Inflammatory macrophage treated with lipopolysaccharide for 4 hours (primary cell): ENCODE measurements around the gene CLIP2.

Experiments used
- DNase-seq: peaks from one replicate; pipeline ENCODE4 v3.0.0-alpha.2; 2020

CLIP2 gene

DNA sequence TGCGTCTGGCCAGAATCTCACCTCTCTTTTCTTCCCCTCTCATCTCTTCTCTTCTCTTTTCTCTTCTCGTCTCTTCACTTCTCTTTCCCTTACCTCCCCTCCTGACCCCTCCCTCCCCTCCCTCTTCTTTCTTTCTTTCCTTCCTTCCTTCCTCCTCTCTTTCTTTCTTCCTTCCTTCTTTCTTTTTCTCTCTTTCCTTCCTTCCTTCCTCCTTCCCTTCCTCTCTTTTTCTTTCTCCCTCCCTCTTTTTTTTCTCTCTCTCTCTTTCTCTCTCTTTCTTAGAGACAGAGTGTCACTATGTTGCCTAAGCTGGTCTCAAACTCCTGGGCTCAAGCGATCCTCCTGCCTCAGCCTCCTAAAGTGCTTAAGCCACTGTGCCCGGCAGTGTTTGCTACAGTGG lies 159.9 kb downstream of the CLIP2 start:
- DNase-seq = no peak

DNA sequence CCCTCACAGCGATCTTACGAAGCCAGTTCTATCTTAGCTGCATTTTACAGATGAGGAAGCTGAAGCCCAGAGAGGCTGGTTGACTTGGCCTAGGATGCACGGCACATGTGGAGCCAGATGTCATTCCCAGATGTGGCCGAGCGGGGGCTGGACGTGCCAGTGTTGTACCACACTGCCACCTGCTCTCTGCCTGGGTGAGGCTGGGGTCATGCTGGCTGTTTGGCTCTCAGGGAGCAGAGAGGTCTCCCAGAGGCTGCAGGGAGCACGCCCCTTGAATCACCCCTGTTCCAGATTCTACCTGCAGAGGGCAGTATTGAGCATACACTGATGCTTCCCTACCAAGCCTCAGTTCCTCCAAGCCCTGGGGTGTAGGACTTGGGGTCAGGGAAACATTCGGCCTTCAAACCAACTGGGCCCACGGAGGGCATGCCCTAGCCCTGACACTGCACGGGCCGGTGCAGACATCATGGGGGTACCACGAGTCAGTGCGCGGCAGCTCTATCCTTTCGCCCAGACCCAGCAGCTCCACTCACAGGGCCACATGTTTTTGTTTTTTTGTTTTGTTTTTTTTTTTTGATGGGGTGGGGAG lies 160.7 kb downstream of the CLIP2 start:
- DNase-seq = peak; percentile 69

DNA sequence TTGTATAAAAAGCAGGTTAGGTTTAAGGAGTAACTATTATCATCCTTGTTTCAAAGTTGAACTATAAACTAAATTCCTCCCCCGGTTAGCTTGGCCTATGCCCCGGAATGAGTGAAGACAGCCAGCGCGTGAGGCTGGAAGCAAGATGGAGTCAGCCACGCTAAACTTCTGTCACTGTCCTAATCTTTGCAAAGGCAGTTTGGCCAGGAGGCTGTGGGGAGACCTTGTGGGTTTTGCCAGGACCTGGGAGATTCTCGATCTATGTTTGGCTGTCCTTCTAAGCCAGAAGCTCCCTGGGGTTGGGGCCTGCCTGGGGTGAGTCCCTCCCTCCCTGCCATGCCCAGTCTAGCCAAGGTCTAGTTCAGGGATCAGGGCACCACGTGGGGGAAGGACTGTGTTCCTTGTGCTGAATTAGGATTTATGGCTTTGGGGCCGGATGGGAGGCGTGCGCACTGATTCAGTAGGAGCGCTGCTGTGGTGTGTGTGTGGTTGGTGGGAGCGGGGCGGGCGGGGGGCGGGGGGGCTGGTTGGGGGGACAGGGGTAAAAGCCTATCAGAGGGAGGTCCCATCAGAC lies 163.6 kb downstream of the CLIP2 start:
- DNase-seq = peak; percentile 6

DNA sequence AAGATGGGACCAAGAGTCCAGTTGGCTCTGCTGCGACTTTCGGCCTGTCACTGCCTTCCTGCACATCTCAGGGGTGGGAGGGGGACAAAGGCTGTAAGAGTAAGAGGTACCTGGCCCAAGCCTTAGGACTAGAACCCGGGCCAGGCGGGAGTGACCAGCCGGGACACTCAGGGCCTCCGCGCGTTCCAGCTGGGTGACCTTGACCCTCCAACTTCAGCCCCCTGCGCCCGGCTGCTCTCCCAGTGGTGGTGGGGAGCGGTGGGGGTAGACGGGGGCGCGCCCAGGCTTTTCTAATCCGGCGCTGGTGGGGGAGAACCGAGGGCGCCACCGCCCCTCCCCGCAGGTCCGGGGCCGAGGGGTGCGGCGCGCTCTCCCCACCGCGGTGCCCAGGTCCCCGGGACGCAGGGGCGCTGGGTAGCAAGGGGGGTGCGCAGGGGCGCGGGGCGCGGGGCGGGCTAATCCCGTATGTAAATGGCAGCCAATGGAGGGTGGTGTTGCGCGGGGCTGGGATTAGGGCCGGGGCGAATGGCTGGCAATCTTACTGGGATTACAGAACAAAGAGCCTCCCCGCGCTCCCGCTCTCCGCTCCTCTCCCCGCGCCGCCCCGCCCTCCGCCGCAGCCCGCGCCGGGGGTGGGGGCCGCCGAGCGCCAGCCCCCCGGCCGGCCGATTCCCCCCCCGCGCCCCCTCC lies 164.3 kb downstream of the CLIP2 start, which contains the start of gene GTF2IRD1:
Gene GTF2IRD1, plus strand, starts transcription at position 585 of the 690 bp plus-strand sequence. CDS start 54,175 bp downstream, outside the sequence.
- peak; percentile 53 for DNase-seq

DNA sequence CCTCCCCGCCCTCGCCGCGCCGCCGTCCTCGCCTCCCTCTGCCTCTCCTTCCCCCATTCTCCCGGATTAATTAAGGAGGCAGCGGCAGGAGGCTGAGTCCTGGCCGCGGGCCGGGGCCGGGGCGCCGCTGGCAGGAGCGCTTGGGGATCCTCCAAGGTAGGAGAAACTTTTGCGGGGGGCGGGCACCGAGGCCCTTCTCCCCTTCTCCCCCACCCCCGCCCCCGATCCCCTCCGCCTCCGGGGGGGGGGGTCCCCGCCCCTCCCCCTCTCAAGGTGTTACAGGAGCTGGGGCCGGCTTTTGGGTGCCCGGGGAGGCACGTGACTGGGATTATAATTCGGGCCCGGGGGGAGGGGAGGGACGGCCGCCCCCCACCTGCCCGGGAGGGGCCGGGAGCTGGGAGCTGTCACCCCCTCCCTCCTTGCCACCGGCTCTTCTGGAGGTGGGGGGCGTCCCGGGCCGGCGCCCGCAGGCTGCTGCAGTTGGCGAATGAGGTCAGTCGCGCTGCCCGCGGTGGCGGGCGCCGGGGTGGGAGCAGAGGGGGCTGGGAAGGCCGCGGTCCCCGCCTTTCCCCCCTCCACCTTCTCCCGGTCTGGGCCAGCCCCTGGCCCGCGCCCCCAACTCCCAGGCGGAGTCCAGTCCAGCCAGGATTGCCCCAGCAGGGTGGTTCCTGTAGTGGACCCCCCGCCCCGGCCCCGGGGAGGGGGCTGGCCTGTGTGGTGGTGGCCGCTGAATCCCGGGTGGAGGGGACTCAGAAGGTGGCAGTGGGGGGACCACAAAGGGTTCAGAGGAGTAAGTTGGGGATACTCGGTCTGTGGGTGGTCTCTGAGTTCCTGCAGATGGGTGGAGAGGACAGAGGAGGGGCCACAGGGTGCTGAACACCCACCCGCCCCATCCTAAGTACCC lies 165.1 kb downstream of the CLIP2 start:
- DNase-seq = no peak

DNA sequence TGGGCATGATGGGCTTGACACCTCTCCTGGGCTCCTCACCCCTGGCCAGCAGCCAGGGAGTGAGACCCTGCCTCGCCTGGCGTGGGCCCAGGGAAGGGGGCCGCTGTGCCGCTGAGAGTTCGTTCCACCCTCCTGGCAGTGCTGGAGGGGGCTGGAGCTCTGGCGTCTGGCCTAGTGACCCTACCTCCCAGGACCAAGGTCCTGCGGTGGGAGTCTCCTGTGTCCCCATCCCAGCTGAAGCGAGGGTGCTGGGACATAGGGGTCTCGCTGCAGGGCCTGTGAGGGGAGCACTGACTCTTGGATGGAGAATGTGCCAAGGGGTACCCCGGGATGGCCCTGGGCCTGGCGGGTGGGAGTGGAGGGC lies 165.7 kb downstream of the CLIP2 start:
- no peak for DNase-seq

DNA sequence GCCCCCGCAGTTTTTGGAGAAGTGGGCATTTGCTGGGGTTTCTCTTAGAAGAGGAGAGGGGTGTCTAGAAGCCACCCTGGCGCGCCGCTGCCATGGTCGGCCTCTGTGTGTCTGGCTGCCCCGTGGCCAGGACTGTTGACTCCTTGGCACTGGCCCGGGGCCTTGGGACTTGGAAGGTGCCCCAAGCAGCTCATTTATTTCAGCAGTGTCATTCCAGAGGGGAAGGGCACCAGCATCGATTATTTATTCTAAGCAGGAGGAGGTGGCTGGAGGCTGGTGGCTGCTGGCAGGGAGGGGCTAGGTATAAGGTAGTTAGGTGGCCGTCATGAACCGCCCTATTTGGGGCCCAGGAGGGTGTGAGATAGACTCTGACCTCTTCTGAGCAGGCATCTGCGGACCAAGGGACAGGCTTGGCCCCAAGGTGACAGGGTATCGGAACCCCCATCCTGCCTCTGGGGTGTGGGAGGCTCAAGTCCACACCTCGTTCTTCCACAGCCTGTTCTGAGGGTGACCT lies 166.1 kb downstream of the CLIP2 start:
- DNase-seq = no peak
